HCT116 (cell line): Measurements from ENCODE around the gene POLR1D. TPM values are rescaled to one million over a fixed set of nuclear protein-coding genes. Genes with fewer than 3 reads are reported as not detected.

Experiments
- ATAC-seq: fragments of 200-7000 bp; cut with Tn5 transposase; 2 replicates; pipeline ENCODE4 v1.9.1; 2020; ENCODE audit warnings: mild to moderate bottlenecking, moderate library complexity
- BruUV-seq: library from RNA; stranded (reverse); fragments of 400-500 nt; replicated peaks from 2 replicates; lab custom pipeline; 2021; lab: Mats Ljungman, UMichigan
- CTCF ChIA-PET: fragments of 300-600 bp; sonication (Branson Sonifier 250); formaldehyde crosslinking; loops from one replicate; lab custom pipeline; 2021; ENCODE audit warnings: antibody characterized with exemption; lab: Charles Lee
- POLR2A ChIA-PET: fragments of 300-600, 350-600 bp; sonication (Branson Sonifier 250); formaldehyde crosslinking; loops from one replicate; lab custom pipeline; 2021; ENCODE audit warnings: antibody characterized with exemption; lab: Charles Lee
- RAD21 ChIA-PET, 2 experiments: fragments of 300-600 bp; sonication (Branson Sonifier 250); formaldehyde crosslinking; loops; one replicate each; lab custom pipeline; 2023; ENCODE audit warnings: low total read pairs in 2 of 2; ENCODE audit not compliant: uncharacterized antibody in 2 of 2, unreplicated experiment in 2 of 2, low non-redundant PET in 1 of 2; lab: Charles Lee
- DNase-seq: peaks from one replicate; pipeline ENCODE4 v3.0.0-alpha.2; 2010; ENCODE audit warnings: low read depth, low spot score
- H2AFZ ChIP-seq: fragments of 200-600 bp; shearing (Covaris generic), sonication (generic); 2 replicates; pipeline ENCODE4 v1.6.1; 2017; ENCODE audit warnings: low read depth, mixed run types, mixed read lengths, antibody characterized with exemption, low read length; ENCODE audit not compliant: poor library complexity, severe bottlenecking
- H3K27ac ChIP-seq: 2 replicates; pipeline ENCODE4 v1.5.1; 2012; ENCODE audit warnings: low read depth, low read length
- H3K27me3 ChIP-seq: fragments of 200-600 bp; sonication (generic); 2 replicates; pipeline ENCODE4 v1.6.1; 2016; ENCODE audit warnings: mixed run types, low read length, mixed read lengths; ENCODE audit not compliant: insufficient read depth
- H3K36me3 ChIP-seq, 2 experiments: fragments of 200-500 bp in 1 of 2; fragments of 200-600 bp in 1 of 2; sonication (Bioruptor generic) in 1 of 2; sonication (generic) in 1 of 2; 2 replicates each; pipeline versions ENCODE4 v1.5.1 to v1.6.1; 2014 to 2016; ENCODE audit warnings: low read length in 2 of 2, inconsistent platforms in 1 of 2, mixed read lengths in 1 of 2, mixed run types in 1 of 2; ENCODE audit not compliant: insufficient read depth in 2 of 2, control insufficient read depth in 1 of 2
- H3K4me1 ChIP-seq, 2 experiments: fragments of 200-600 bp in 1 of 2; sonication (generic) in 1 of 2; 2 replicates each; pipeline versions ENCODE4 v1.5.1 to v1.6.1; 2012 to 2017; ENCODE audit warnings: low read length in 2 of 2, inconsistent platforms in 1 of 2, mild to moderate bottlenecking in 1 of 2, mixed read lengths in 1 of 2, mixed run types in 1 of 2, moderate library complexity in 1 of 2; ENCODE audit not compliant: insufficient read depth in 2 of 2, control insufficient read depth in 1 of 2
- H3K4me2 ChIP-seq: fragments of 200-600 bp; sonication (generic); 2 replicates; pipeline ENCODE4 v1.6.1; 2017; ENCODE audit warnings: mixed run types, low read length, mixed read lengths
- H3K4me3 ChIP-seq, 2 experiments: fragments of 200-600 bp in 1 of 2; sonication (generic) in 1 of 2; replicated peaks in 1 of 2; 2 replicates each; pipeline ENCODE4 v1.5.1; 2011 to 2016; ENCODE audit warnings: low read length in 2 of 2, control low read depth in 1 of 2, low read depth in 1 of 2, mild to moderate bottlenecking in 1 of 2, mixed read lengths in 1 of 2, mixed run types in 1 of 2
- H3K79me2 ChIP-seq: fragments of 200-600 bp; sonication (generic); 2 replicates; pipeline ENCODE4 v1.6.1; 2017; ENCODE audit warnings: mild to moderate bottlenecking, mixed run types, low read length, moderate library complexity, mixed read lengths; ENCODE audit not compliant: insufficient read depth
- H3K9ac ChIP-seq: fragments of 200-600 bp; sonication (generic); 2 replicates; pipeline ENCODE4 v1.6.1; 2016; ENCODE audit warnings: low read length, mixed read lengths
- H3K9me2 ChIP-seq: fragments of 200-600 bp; sonication (generic), shearing (Covaris generic); 2 replicates; pipeline ENCODE4 v1.6.1; 2017; ENCODE audit warnings: mixed run types, mild to moderate bottlenecking, moderate library complexity; ENCODE audit not compliant: insufficient read depth
- H3K9me3 ChIP-seq, 2 experiments: fragments of 200-500 bp in 1 of 2; fragments of 200-600 bp in 1 of 2; sonication (Bioruptor generic) in 1 of 2; sonication (generic) in 1 of 2; 2 replicates each; pipeline ENCODE4 v1.6.1; 2014 to 2017; ENCODE audit warnings: low read length in 2 of 2, mixed read lengths in 2 of 2, inconsistent platforms in 1 of 2, low read depth in 1 of 2, mild to moderate bottlenecking in 1 of 2, mixed run types in 1 of 2, moderate library complexity in 1 of 2; ENCODE audit not compliant: control insufficient read depth in 1 of 2, insufficient read depth in 1 of 2
- H4K20me1 ChIP-seq: fragments of 200-600 bp; sonication (generic), shearing (Covaris generic); 2 replicates; pipeline ENCODE4 v1.6.1; 2017; ENCODE audit warnings: mixed run types, mild to moderate bottlenecking, moderate library complexity; ENCODE audit not compliant: insufficient read depth
- CBX3 ChIP-seq: IDR thresholded peaks from 2 replicates; pipeline ENCODE4 v1.6.1; 2012; ENCODE audit warnings: low read depth
- ELF1 ChIP-seq: IDR thresholded peaks from 2 replicates; pipeline ENCODE4 v1.6.1; 2012; ENCODE audit warnings: low read depth, borderline replicate concordance
- EZH2phosphoT487 ChIP-seq: fragments of 200-600 bp; IDR thresholded peaks from 2 replicates; pipeline ENCODE4 v1.6.1; 2018; ENCODE audit warnings: antibody characterized with exemption, borderline replicate concordance
- POLR2A ChIP-seq: IDR thresholded peaks from 2 replicates; pipeline ENCODE4 v1.7.0; 2011; ENCODE audit warnings: borderline replicate concordance; ENCODE audit not compliant: insufficient read depth, insufficient read length; ENCODE audit errors: extremely low read depth
- RAD21 ChIP-seq: IDR thresholded peaks from 2 replicates; pipeline ENCODE4 v1.6.1; 2012; ENCODE audit warnings: low read depth, mild to moderate bottlenecking
- REST ChIP-seq: IDR thresholded peaks from 2 replicates; pipeline ENCODE4 v1.6.1; 2012; ENCODE audit warnings: low read depth
- SIN3A ChIP-seq: IDR thresholded peaks from 2 replicates; pipeline ENCODE4 v1.6.1; 2012; ENCODE audit warnings: low read depth
- SRF ChIP-seq: IDR thresholded peaks from 2 replicates; pipeline ENCODE4 v1.6.1; 2012; ENCODE audit warnings: low read depth
- intact Hi-C: fragments of 100-400 bp; cut with micrococcal nuclease; formaldehyde crosslinking; loops from 2 replicates; pipeline ENCODE4 v1.10.0; 2022
- total RNA-seq: library from RNA; stranded (reverse); gene quantifications from one replicate; pipeline ENCODE4 v1.2.1, GENCODE V29; 2021; ENCODE audit not compliant: unreplicated experiment
- TF ChIP-seq, protein P1 (sequence below): IDR thresholded peaks from 2 replicates; pipeline ENCODE4 v1.6.1; 2011; ENCODE audit warnings: mild to moderate bottlenecking, low read length, moderate library complexity; ENCODE audit not compliant: insufficient replicate concordance; ENCODE audit errors: extremely low read depth

Gene POLR1D
- total RNA-seq, 1 experiment from 2014 or later: 184 TPM

GRCh38 chr13:27587095-27587746, 34.5 kb upstream of the POLR1D start:
- Histone ChIP-seq H3K4me1 (no peaks in the 10 kb centered on the region; a peak in 1 of 4 replicates), H3K27me3 (no peaks in the 10 kb centered on the region), H3K79me2 (peaks cover 17% of the 10 kb centered on the region), H2AFZ (no peak overlapping the region), H4K20me1 (no peaks in the 10 kb centered on the region), H3K9me2 (no peaks in the 10 kb centered on the region), H3K27ac (no peak overlapping the region), H3K9me3 (no peaks in the 10 kb centered on the region), H3K4me3 (no peak overlapping the region), H3K4me2 (no peak overlapping the region), H3K36me3 (no peaks in the 10 kb centered on the region), H3K9ac (no peak overlapping the region)
- no TSS peak for BruUV-seq
- DNase-seq (no peak), ATAC-seq (no peak)
- ChIA-PET RAD21 (no interaction called here), CTCF (no interaction called here), POLR2A (no interaction called here)
- TF ChIP-seq POLR2A (no peak), REST (no peak), EZH2phosphoT487 (no peak), SIN3A (no peak), SRF (no peak)
- intact Hi-C loops: no loop called here

DNA sequence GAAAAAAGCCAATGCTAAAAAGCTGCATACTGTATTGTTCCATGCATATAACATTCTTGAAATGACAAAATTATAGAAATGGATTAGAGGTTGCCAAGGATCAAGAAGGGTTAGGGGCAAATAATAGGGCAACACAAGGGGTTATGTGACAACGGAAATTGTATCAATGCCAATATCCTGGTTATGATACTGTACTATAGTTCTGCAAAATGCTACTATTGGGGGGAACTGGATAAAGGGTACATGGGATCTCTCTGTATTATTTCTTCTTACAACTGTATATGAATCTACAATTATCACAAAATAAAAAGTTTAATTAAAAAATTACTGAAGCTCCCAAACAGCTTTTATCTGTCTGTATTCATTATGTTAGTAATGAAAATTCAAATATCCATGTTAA, 33.3 kb upstream of the POLR1D start:
- no peak for ATAC-seq
- ChIA-PET POLR2A (no interaction called here), CTCF (interaction anchor here (1.0 kb wide), 1 partner anchor 238 kb away, joined by 3 read pairs; no protein-coding TSS in a partner anchor), RAD21 (no interaction called here)
- no TSS peak for BruUV-seq
- no peak for TF ChIP-seq CBX3
- TF ChIP-seq, protein P1, sequence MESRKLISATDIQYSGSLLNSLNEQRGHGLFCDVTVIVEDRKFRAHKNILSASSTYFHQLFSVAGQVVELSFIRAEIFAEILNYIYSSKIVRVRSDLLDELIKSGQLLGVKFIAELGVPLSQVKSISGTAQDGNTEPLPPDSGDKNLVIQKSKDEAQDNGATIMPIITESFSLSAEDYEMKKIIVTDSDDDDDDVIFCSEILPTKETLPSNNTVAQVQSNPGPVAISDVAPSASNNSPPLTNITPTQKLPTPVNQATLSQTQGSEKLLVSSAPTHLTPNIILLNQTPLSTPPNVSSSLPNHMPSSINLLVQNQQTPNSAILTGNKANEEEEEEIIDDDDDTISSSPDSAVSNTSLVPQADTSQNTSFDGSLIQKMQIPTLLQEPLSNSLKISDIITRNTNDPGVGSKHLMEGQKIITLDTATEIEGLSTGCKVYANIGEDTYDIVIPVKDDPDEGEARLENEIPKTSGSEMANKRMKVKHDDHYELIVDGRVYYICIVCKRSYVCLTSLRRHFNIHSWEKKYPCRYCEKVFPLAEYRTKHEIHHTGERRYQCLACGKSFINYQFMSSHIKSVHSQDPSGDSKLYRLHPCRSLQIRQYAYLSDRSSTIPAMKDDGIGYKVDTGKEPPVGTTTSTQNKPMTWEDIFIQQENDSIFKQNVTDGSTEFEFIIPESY: no peak
- TF ChIP-seq ELF1: no peak
- TF ChIP-seq RAD21: no peak
- H3K36me3 ChIP-seq: no peaks in the 10 kb centered on the region
- H3K79me2 ChIP-seq: peaks cover 17% of the 10 kb centered on the region
- no peak overlapping the region for H3K9ac ChIP-seq
- no peaks in the 10 kb centered on the region for H3K9me2 ChIP-seq
- no peaks in the 10 kb centered on the region for H3K27me3 ChIP-seq
- H3K4me2 ChIP-seq: no peak overlapping the region
- intact Hi-C loops: no loop called here
- no peaks in the 10 kb centered on the region for H4K20me1 ChIP-seq
- H3K4me1 ChIP-seq: no peaks in the 10 kb centered on the region; a peak in 1 of 4 replicates
- H3K27ac ChIP-seq: no peak overlapping the region
- H2AFZ ChIP-seq: no peak overlapping the region
- H3K4me3 ChIP-seq: no peak overlapping the region
- no peaks in the 10 kb centered on the region for H3K9me3 ChIP-seq
- DNase-seq: no peak
